Natural killer cell (primary cell): ENCODE results near the gene CD53. TPM values are rescaled to one million over a fixed set of nuclear protein-coding genes. Genes with fewer than 3 reads are reported as not detected.

Source experiments
- ATAC-seq, 3 donors: fragments of 150-1000 bp in 2 of 3; fragments of 200-7000 bp in 1 of 3; cut with Tn5 transposase; 1 replicate in 1 of 3; 2 replicates in 2 of 3; pipeline ENCODE4 v1.10.0; 2021; ENCODE audit warnings: mild to moderate bottlenecking in 2 of 3, moderate library complexity in 2 of 3
- DNase-seq, 2 donors: peaks; one replicate each; pipeline versions ENCODE4 v3.0.0 to v3.0.0-alpha.2; 2013 to 2021; ENCODE audit warnings: mixed read lengths in 1 of 2
- H3K27ac ChIP-seq: one replicate; pipeline ENCODE4 v1.5.1; 2013; ENCODE audit warnings: mild to moderate bottlenecking, low read length
- H3K27me3 ChIP-seq: one replicate; pipeline ENCODE4 v1.6.1; 2013; ENCODE audit warnings: low read length; ENCODE audit not compliant: control insufficient read depth, insufficient read depth
- H3K36me3 ChIP-seq: one replicate; pipeline ENCODE4 v1.6.1; 2013; ENCODE audit warnings: low read length; ENCODE audit not compliant: control insufficient read depth, insufficient read depth
- H3K4me1 ChIP-seq: one replicate; pipeline ENCODE4 v1.6.1; 2013; ENCODE audit warnings: low read length; ENCODE audit not compliant: control insufficient read depth, insufficient read depth
- H3K4me3 ChIP-seq: one replicate; pipeline ENCODE4 v1.5.1; 2013; ENCODE audit warnings: low read length
- H3K9me3 ChIP-seq: one replicate; pipeline ENCODE4 v1.6.1; 2013; ENCODE audit warnings: low read length; ENCODE audit not compliant: control insufficient read depth, insufficient read depth
- H3K27ac Mint-ChIP-seq, 2 donors: one replicate each; pipeline ENCODE4 v1.8.0; 2022; ENCODE audit warnings: mild to moderate bottlenecking in 2 of 2, mixed read lengths in 2 of 2, moderate library complexity in 1 of 2
- H3K27me3 Mint-ChIP-seq, 2 donors: one replicate each; pipeline ENCODE4 v1.8.0; 2022; ENCODE audit warnings: low read depth in 2 of 2, mixed read lengths in 2 of 2
- H3K36me3 Mint-ChIP-seq: one replicate; pipeline ENCODE4 v1.8.0; 2022; ENCODE audit warnings: mixed read lengths
- H3K4me1 Mint-ChIP-seq, 2 donors: one replicate each; pipeline ENCODE4 v1.8.0; 2022; ENCODE audit warnings: mixed read lengths in 2 of 2
- H3K4me3 Mint-ChIP-seq: one replicate; pipeline ENCODE4 v1.8.0; 2022; ENCODE audit warnings: mild to moderate bottlenecking, moderate library complexity, mixed read lengths
- H3K9me3 Mint-ChIP-seq, 2 donors: one replicate each; pipeline ENCODE4 v1.8.0; 2022; ENCODE audit warnings: mixed read lengths in 2 of 2
- CTCF ChIP-seq: fragments of 200-600 bp; IDR thresholded peaks from one replicate; pipeline ENCODE4 v1.8.0; 2022; ENCODE audit warnings: antibody characterized with exemption
- WGBS: methylation state at CpG from one replicate; pipeline ENCODE4 v1.1.7; 2013; ENCODE audit warnings: missing lambda C conversion rate; ENCODE audit not compliant: insufficient coverage; 5-methylcytosine and 5-hydroxymethylcytosine counted together
- intact Hi-C: fragments of 100-400 bp; cut with micrococcal nuclease; formaldehyde crosslinking; loops from one replicate; pipeline ENCODE4 v1.14.2; 2022
- total RNA-seq, 4 donors: library from RNA; stranded (reverse); fragments of 120-200 nt in 1 of 4; gene quantifications; one replicate each; pipeline versions ENCODE4 v1.2.3 to v1.2.4, GENCODE V29; 2013 to 2022

The CD53 gene
- total RNA-seq, 3 donors from 2014 or later (not counting 1 experiment from before 2014, with no cell fraction given): 522 to 584 (median 541) TPM

- H3K4me3 ChIP-seq: peak overlapping the region; percentile 1
- 20% methylated on average over 1 of the region's 1 CpG for WGBS
- no peak for DNase-seq
- peaks cover 62 to 93% of the 10 kb centered on the region in 2 donors for H3K4me1 Mint-ChIP-seq
- no peaks in the 10 kb centered on the region for H3K27me3 ChIP-seq
- H3K9me3 Mint-ChIP-seq: no peaks in the 10 kb centered on the region
- no peaks in the 10 kb centered on the region for H3K9me3 ChIP-seq
- H3K4me3 Mint-ChIP-seq: peak overlapping the region; percentile 99
- TF ChIP-seq CTCF: no peak
- H3K27me3 Mint-ChIP-seq: no peaks in the 10 kb centered on the region
- peak overlapping the region; percentile 92 to 99 for H3K27ac Mint-ChIP-seq
- peaks cover 41% of the 10 kb centered on the region for H3K4me1 ChIP-seq
- peaks cover 24% of the 10 kb centered on the region for H3K36me3 Mint-ChIP-seq
- H3K36me3 ChIP-seq: peaks cover 18% of the 10 kb centered on the region
- intact Hi-C loops: loop anchor here (5.0 to 10.0 kb wide), 2 partner anchors 325 to 718 kb away; partner anchors contain the start of gene DENND2D
- ATAC-seq: no peak
- peak overlapping the region; percentile 55 for H3K27ac ChIP-seq
These were observed 3.9 kb downstream of the CD53 start for GRCh38 chr1:110876748-110877341.

- Histone ChIP-seq H3K4me3 (peak overlapping the region; percentile 1), H3K36me3 (peaks cover 19% of the 10 kb centered on the region), H3K4me1 (peaks cover 38% of the 10 kb centered on the region), H3K9me3 (no peaks in the 10 kb centered on the region), H3K27ac (peak overlapping the region; percentile 55), H3K27me3 (no peaks in the 10 kb centered on the region)
- H3K27me3 Mint-ChIP-seq: no peaks in the 10 kb centered on the region
- H3K9me3 Mint-ChIP-seq: no peaks in the 10 kb centered on the region
- H3K4me1 Mint-ChIP-seq: peaks cover 63 to 93% of the 10 kb centered on the region in 2 donors
- intact Hi-C loops: loop anchor here (5.0 to 10.0 kb wide), 2 partner anchors 325 to 717 kb away; partner anchors contain the start of gene DENND2D
- H3K4me3 Mint-ChIP-seq: peak overlapping the region; percentile 99
- 21% methylated on average over 4 of the region's 6 CpGs for WGBS
- peak overlapping the region; percentile 92 to 99 for H3K27ac Mint-ChIP-seq
- no peak for ATAC-seq
- no peak for TF ChIP-seq CTCF
- no peak for DNase-seq
- H3K36me3 Mint-ChIP-seq: peaks cover 24% of the 10 kb centered on the region
These were observed 4.4 kb downstream of the CD53 start for GRCh38 chr1:110877364-110877763.

GRCh38 chr1:110877776-110878175 is 4.8 kb downstream of the CD53 start:
- Mint-ChIP-seq H3K36me3 (peaks cover 23% of the 10 kb centered on the region), H3K27ac (peak overlapping the region; percentile 92 to 99), H3K9me3 (no peaks in the 10 kb centered on the region), H3K4me3 (peak overlapping the region; percentile 99), H3K27me3 (no peaks in the 10 kb centered on the region), H3K4me1 (peaks cover 60 to 93% of the 10 kb centered on the region in 2 donors)
- H3K27ac ChIP-seq: peak overlapping the region; percentile 55
- intact Hi-C loops: loop anchor here (5.0 to 10.0 kb wide), 2 partner anchors 325 to 717 kb away; partner anchors contain the start of gene DENND2D
- H3K4me3 ChIP-seq: peak overlapping the region; percentile 0
- H3K36me3 ChIP-seq: peaks cover 20% of the 10 kb centered on the region
- ATAC-seq: no peak
- WGBS: 31% methylated on average over 6 of the region's 8 CpGs
- DNase-seq: no peak
- no peaks in the 10 kb centered on the region for H3K27me3 ChIP-seq
- TF ChIP-seq CTCF: no peak
- no peaks in the 10 kb centered on the region for H3K9me3 ChIP-seq
- peaks cover 34% of the 10 kb centered on the region for H3K4me1 ChIP-seq
